Gastrocnemius medialis (tissue), 4 donors: ENCODE results near the gene PPFIA4.

Source experiments
- CTCF ChIP-seq, 5 experiments: fragments of 450-650 bp in 3 of 5; fragments of 200-600 bp in 2 of 5; sonication (generic) in 2 of 5; IDR thresholded peaks in 4 of 5; conservative IDR thresholded peaks in 1 of 5; 1 replicate in 4 of 5; 2 replicates in 1 of 5; pipeline ENCODE4 v1.5.1; 2016 to 2019; ENCODE audit warnings: antibody characterized with exemption in 5 of 5, mild to moderate bottlenecking in 3 of 5, moderate library complexity in 3 of 5
- POLR2A ChIP-seq, 2 donors: fragments of 450-650 bp; IDR thresholded peaks; one replicate each; pipeline ENCODE4 v1.6.1; 2017; ENCODE audit warnings: antibody characterized with exemption in 2 of 2, mild to moderate bottlenecking in 2 of 2, moderate library complexity in 2 of 2

GRCh38 chr1:203096566-203096965 is 70.3 kb downstream of the PPFIA4 start:
- TF ChIP-seq CTCF (IDR thresholded peaks at IDR 0.05 in 4 of 5, conservative IDR thresholded peaks at IDR 0.05 in 1 of 5) = no peak
- TF ChIP-seq POLR2A (IDR thresholded peaks at IDR 0.05) = no peak
